Nephron (organoid): ENCODE results near the gene SLC35E3.

Experiments used
- H3K27ac Mint-ChIP-seq, 3 experiments: 2 replicates each; pipeline ENCODE4 v1.8.0; 2020; ENCODE audit warnings: mixed read lengths in 3 of 3, mild to moderate bottlenecking in 2 of 3, moderate library complexity in 1 of 3
- H3K27me3 Mint-ChIP-seq: 2 replicates; pipeline ENCODE4 v1.8.0; 2021; ENCODE audit warnings: low read depth, mild to moderate bottlenecking, moderate library complexity, mixed read lengths
- H3K36me3 Mint-ChIP-seq: 2 replicates; pipeline ENCODE4 v1.8.0; 2020; ENCODE audit warnings: low read depth, mixed read lengths
- H3K4me1 Mint-ChIP-seq: 2 replicates; pipeline ENCODE4 v1.8.0; 2020; ENCODE audit warnings: mixed read lengths
- H3K4me3 Mint-ChIP-seq, 3 experiments: 2 replicates each; pipeline ENCODE4 v1.8.0; 2020; ENCODE audit warnings: mild to moderate bottlenecking in 3 of 3, mixed read lengths in 3 of 3, moderate library complexity in 2 of 3
- H3K9me3 Mint-ChIP-seq: 2 replicates; pipeline ENCODE4 v1.8.0; 2020; ENCODE audit warnings: mixed read lengths
- TF ChIP-seq, protein P1 (sequence below), 3 experiments: fragments of 200-600 bp; sonication (generic); IDR thresholded peaks; one replicate each; pipeline ENCODE4 v1.5.0; 2021; ENCODE audit warnings: antibody characterized with exemption in 3 of 3; ENCODE audit not compliant: unreplicated experiment in 3 of 3

SLC35E3 gene

DNA sequence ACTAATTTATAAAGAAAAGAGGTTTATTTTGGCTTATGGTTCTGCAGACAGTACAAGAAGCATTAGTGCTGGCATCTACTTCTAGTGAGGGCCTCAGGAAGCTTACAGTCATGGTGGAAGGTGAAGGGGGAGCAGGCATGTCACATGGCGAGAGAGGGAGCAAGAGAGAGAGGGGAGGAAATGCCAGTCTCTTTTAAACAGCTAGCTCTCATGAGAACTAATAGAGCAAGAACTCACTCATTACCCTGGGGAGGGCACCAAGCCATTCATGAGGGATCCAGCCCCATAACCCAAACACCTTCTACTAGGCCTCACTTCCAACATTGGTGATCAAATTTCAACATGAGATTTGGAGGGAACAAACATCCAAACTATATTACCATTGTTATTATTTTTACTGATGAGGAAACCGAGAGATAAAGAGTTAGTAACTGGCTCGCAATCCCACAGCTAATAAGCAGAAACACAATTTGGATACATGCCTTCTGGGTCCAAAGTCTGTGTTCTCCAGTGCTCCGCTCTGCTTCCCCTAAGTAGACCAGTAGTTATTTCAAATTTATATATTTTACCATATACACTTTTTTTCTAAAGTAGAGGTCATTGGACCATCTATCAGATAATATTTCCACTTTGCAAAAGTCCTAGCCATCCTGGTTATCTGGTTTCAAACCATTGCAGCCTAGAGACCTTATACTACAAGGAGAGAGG lies 9.7 kb downstream of the SLC35E3 start:
- Mint-ChIP-seq H3K4me3 (no peak overlapping the region), H3K4me1 (peaks cover 14% of the 10 kb centered on the region), H3K27me3 (no peaks in the 10 kb centered on the region), H3K27ac (no peak overlapping the region), H3K9me3 (no peaks in the 10 kb centered on the region), H3K36me3 (peaks cover 74% of the 10 kb centered on the region)
- TF ChIP-seq, protein P1, sequence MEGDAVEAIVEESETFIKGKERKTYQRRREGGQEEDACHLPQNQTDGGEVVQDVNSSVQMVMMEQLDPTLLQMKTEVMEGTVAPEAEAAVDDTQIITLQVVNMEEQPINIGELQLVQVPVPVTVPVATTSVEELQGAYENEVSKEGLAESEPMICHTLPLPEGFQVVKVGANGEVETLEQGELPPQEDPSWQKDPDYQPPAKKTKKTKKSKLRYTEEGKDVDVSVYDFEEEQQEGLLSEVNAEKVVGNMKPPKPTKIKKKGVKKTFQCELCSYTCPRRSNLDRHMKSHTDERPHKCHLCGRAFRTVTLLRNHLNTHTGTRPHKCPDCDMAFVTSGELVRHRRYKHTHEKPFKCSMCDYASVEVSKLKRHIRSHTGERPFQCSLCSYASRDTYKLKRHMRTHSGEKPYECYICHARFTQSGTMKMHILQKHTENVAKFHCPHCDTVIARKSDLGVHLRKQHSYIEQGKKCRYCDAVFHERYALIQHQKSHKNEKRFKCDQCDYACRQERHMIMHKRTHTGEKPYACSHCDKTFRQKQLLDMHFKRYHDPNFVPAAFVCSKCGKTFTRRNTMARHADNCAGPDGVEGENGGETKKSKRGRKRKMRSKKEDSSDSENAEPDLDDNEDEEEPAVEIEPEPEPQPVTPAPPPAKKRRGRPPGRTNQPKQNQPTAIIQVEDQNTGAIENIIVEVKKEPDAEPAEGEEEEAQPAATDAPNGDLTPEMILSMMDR (IDR thresholded peaks at IDR 0.05; ENCODE audit: unreplicated experiment in 3 of 3) = no peak

DNA sequence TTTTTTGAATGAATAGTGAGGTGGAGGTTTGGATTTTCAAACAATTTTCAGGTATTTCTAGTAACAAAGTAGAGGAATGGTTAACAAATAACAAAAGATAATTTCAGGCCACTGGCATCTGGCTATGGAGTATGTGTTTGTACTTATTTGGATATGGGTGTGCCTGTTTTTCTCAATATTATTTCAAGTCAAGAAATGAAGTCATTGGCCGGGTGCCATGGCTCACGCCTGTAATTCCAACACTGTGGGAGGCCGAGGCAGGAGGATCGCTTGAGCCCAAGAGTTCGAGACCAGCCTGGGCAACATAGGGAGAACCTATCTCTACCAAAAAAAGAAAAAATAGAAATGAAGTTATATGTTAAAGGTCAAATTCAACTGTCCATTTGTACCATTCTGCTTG lies 13.9 kb downstream of the SLC35E3 start:
- TF ChIP-seq, protein P1 (IDR thresholded peaks at IDR 0.05; ENCODE audit: unreplicated experiment in 3 of 3) = no peak
- Mint-ChIP-seq H3K4me3 (no peak overlapping the region), H3K4me1 (peaks cover 6% of the 10 kb centered on the region), H3K9me3 (no peaks in the 10 kb centered on the region), H3K27ac (no peak overlapping the region), H3K36me3 (peaks cover 74% of the 10 kb centered on the region), H3K27me3 (no peaks in the 10 kb centered on the region)

DNA sequence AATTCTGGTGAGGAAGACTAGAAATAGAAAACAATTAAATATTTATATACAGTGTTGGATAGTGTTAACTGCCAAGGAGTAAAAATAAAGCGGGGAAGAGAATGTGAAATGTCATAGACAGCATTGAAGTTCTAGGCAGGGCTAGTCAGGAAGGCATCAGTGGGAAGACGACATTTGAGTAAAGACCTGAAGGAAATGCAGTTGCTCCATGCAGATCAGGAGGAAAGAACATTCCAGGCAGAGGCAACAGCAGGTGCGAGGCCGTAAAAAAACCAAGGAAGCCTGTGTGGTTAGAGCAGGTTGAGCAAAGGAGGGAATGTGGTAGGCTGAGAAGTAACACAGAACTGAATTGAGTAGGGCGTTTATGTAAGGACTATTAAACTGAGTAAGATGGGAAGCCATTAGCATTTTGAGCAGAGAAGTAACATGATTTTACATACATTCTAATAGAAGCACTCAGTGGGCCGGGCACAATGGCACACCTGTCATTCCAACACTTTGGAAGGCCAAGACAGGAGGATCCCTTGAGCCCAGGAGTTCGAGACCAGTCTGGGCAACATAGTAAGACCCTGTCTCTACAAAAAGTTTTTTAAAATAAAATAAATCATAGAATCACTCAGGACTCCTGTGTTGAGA lies 14.9 kb downstream of the SLC35E3 start:
- Mint-ChIP-seq H3K4me3 (no peak overlapping the region), H3K4me1 (peaks cover 6% of the 10 kb centered on the region), H3K27me3 (no peaks in the 10 kb centered on the region), H3K9me3 (no peaks in the 10 kb centered on the region), H3K36me3 (peaks cover 67% of the 10 kb centered on the region), H3K27ac (no peak overlapping the region)
- TF ChIP-seq, protein P1 (IDR thresholded peaks at IDR 0.05; ENCODE audit: unreplicated experiment in 3 of 3) = no peak

DNA sequence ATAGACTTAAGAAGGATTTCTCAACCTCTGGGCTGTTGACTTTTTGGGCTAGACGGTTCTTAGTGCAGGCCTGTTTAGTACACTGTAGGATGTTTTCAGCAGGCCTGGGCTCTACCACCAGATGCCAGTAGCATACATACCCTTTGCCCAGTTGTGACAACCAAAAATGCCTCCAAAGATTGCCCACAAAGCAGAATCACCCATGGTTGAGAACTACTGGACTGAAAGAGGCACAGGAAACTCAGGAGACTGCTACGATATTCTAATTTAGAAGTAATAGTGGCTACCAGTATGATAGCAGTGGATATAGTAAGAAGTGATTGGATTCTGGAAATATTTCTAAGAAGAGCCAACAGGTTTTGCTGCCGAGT lies 15.5 kb downstream of the SLC35E3 start:
- no peaks in the 10 kb centered on the region for H3K9me3 Mint-ChIP-seq
- peaks cover 62% of the 10 kb centered on the region for H3K36me3 Mint-ChIP-seq
- TF ChIP-seq, protein P1 (IDR thresholded peaks at IDR 0.05; ENCODE audit: unreplicated experiment in 3 of 3) = no peak
- no peak overlapping the region for H3K27ac Mint-ChIP-seq
- peaks cover 6% of the 10 kb centered on the region for H3K4me1 Mint-ChIP-seq
- no peaks in the 10 kb centered on the region for H3K27me3 Mint-ChIP-seq
- H3K4me3 Mint-ChIP-seq = no peak overlapping the region

DNA sequence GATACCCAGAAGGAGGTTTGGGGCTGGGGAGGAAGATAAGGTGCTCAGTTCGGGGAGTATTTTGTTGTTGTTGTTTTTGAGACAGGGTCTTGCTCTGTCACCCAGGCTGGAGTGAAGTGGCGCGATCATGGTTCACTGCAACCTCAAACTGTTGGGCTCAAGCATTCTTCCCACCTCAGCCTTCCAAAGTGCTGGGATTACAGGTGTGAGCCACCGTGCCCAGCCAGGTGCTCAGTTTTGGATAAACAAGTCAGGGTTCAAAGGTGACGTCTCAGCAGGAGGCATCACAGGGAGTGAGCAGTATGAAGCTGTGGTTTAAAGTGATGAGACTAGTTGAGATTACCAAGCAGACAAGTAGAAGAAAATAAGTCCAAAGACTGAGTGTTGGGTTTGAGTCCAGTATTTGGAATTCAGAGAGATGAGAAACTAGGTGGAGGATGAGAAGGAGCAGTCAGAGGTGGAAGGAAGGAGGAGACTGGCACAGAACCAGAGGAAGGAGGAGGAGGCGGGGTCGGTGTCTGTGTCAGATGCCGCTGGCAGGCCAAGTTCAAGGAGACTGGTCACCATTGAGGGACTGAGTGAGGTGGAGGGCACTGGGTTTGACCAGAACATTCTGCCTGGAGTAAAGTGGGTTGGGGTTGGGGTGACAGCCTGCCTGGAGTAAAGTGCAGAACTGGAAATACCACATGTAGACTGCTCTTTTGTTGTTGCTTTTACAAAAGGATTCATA lies 16.1 kb downstream of the SLC35E3 start:
- peaks cover 61% of the 10 kb centered on the region for H3K36me3 Mint-ChIP-seq
- TF ChIP-seq, protein P1 (IDR thresholded peaks at IDR 0.05; ENCODE audit: unreplicated experiment in 3 of 3) = no peak
- no peak overlapping the region for H3K4me3 Mint-ChIP-seq
- H3K9me3 Mint-ChIP-seq = no peaks in the 10 kb centered on the region
- no peak overlapping the region for H3K27ac Mint-ChIP-seq
- no peaks in the 10 kb centered on the region for H3K27me3 Mint-ChIP-seq
- H3K4me1 Mint-ChIP-seq = peaks cover 6% of the 10 kb centered on the region
